ENCODE measurements around the gene SS18L1. TPM values are rescaled to one million over a fixed set of nuclear protein-coding genes. Genes with fewer than 3 reads are reported as not detected.

Gene SS18L1
- total RNA-seq, 2 experiments from 2014 or later: 17.0 to 17.7 TPM

DNA sequence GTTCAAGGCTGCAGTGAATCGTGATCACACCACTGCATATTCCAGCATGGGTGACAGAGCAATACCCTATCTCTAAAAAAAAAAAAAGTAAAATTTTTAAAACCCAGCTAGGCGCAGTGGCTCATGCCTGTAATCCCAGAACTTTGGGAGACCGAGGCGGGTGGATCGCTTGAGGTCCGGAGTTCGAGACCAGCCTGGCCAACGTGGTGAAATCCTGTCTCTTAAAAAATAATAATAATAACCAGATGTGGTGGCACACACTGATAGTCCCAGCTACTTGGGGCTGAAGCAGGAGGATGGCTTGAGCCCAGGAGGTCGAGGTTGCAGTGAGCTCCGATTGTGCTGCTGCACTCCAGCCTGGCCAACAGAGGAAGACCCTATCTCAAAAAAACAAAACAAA, 52.7 kb downstream of the SS18L1 start:
- ChIA-PET POLR2A (no interaction called here), CTCF (ENCODE audit: unreplicated experiment) (no interaction called here)
- peaks cover 53% of the 10 kb centered on the region for H3K36me3 ChIP-seq (ENCODE audit: insufficient read depth, low read length)
- no TSS peak for BruUV-seq (replicated peaks)
- intact Hi-C loops (cut with micrococcal nuclease; ENCODE audit: unreplicated experiment): no loop called here
- DNase-seq (ENCODE audit: low spot score): no peak
- H2AFZ ChIP-seq (ENCODE audit: low read length): no peak overlapping the region
- H3K79me2 ChIP-seq (ENCODE audit: insufficient read depth, low read depth, low read length): no peaks in the 10 kb centered on the region
- H3K4me2 ChIP-seq (ENCODE audit: low read length): no peak overlapping the region
- peaks cover 19% of the 10 kb centered on the region for H3K4me1 ChIP-seq (ENCODE audit: insufficient read depth, low read length, poor library complexity, severe bottlenecking)
- no peaks in the 10 kb centered on the region for H4K20me1 ChIP-seq (ENCODE audit: insufficient read depth, low read length)
- H3K9me3 ChIP-seq (ENCODE audit: low read length): no peaks in the 10 kb centered on the region
- TF ChIP-seq EZH2phosphoT487 (IDR thresholded peaks at IDR 0.05; ENCODE audit: borderline replicate concordance, low read depth, low read length) (no peak), CTCF (conservative IDR thresholded peaks at IDR 0.05; ENCODE audit: low read length) (no peak)
- no peak overlapping the region for H3K27ac ChIP-seq (ENCODE audit: low read depth, low read length, poor library complexity, severe bottlenecking)
- no peaks in the 10 kb centered on the region for H3K9me2 ChIP-seq (ENCODE audit: insufficient read depth, low read length)
- no peak overlapping the region for H3K4me3 ChIP-seq (ENCODE audit: low read depth, low read length, poor library complexity, severe bottlenecking)

DNA sequence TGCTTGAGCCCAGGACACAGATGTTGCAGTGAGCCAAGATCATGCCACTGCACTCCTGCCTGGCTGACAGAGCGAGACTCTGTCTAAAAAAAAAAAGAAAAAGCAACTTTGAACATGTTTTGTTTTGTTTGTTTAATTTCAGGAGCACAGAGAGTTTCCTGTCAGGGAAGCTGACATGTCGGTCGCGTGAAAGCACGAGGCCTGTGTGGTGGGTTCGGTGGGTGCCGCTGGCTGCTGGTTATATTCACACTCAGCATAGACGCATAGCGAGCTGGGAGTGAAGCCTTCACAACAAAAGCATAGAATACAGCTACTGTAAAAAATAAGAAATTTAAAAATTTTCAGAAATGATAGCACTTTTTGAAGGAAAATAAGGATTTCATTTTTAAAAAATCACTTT, 53.7 kb downstream of the SS18L1 start:
- TF ChIP-seq EZH2phosphoT487 (IDR thresholded peaks at IDR 0.05; ENCODE audit: borderline replicate concordance, low read depth, low read length) (no peak), CTCF (conservative IDR thresholded peaks at IDR 0.05; ENCODE audit: low read length) (no peak)
- no peaks in the 10 kb centered on the region for H3K79me2 ChIP-seq (ENCODE audit: insufficient read depth, low read depth, low read length)
- no peak overlapping the region for H3K4me3 ChIP-seq (ENCODE audit: low read depth, low read length, poor library complexity, severe bottlenecking)
- peaks cover 63% of the 10 kb centered on the region for H3K36me3 ChIP-seq (ENCODE audit: insufficient read depth, low read length)
- BruUV-seq (replicated peaks): no TSS peak
- H3K4me2 ChIP-seq (ENCODE audit: low read length): no peak overlapping the region
- POLR2A ChIA-PET: interaction anchor here (0.5 to 0.6 kb wide), 3 partner anchors 51 to 190 kb away, joined by 3 to 8 read pairs (median 4); no protein-coding TSS in a partner anchor
- peaks cover 28% of the 10 kb centered on the region for H3K4me1 ChIP-seq (ENCODE audit: insufficient read depth, low read length, poor library complexity, severe bottlenecking)
- CTCF ChIA-PET (ENCODE audit: unreplicated experiment): no interaction called here
- H3K9me2 ChIP-seq (ENCODE audit: insufficient read depth, low read length): no peaks in the 10 kb centered on the region
- H2AFZ ChIP-seq (ENCODE audit: low read length): no peak overlapping the region
- H3K9me3 ChIP-seq (ENCODE audit: low read length): no peaks in the 10 kb centered on the region
- H4K20me1 ChIP-seq (ENCODE audit: insufficient read depth, low read length): no peaks in the 10 kb centered on the region
- H3K27ac ChIP-seq (ENCODE audit: low read depth, low read length, poor library complexity, severe bottlenecking): no peak overlapping the region
- no peak for DNase-seq (ENCODE audit: low spot score)
- intact Hi-C loops (cut with micrococcal nuclease; ENCODE audit: unreplicated experiment): no loop called here

DNA sequence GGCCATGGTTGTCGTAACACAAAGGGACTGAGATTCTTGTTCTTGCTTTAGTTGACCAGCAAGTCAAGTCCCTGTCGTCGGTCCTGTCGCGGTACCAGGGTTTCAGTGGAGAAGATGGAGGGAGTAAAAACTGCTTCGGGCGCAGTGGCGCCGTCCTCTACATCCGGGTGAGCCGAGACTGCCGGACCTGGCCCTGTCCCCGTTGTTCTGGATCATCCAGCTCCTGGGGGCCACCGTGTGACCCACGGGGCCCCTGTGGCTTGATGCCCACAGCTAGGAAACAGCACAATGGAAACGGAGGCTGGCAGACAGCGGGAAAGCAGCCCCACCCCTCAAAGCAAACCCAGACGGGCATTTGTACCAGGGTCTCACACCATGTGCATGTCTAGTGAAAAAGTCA, 54.2 kb downstream of the SS18L1 start:
- DNase-seq (ENCODE audit: low spot score): no peak
- CTCF ChIA-PET (ENCODE audit: unreplicated experiment): no interaction called here
- POLR2A ChIA-PET: interaction anchor here (0.5 kb wide), 2 partner anchors 50 to 97 kb away, joined by 4 to 8 read pairs; no protein-coding TSS in a partner anchor

More for the DNA sequence above, 54.2 kb downstream of the SS18L1 start:
- Histone ChIP-seq H4K20me1 (ENCODE audit: insufficient read depth, low read length) (no peaks in the 10 kb centered on the region), H2AFZ (ENCODE audit: low read length) (no peak overlapping the region), H3K4me2 (ENCODE audit: low read length) (no peak overlapping the region), H3K27ac (ENCODE audit: low read depth, low read length, poor library complexity, severe bottlenecking) (no peak overlapping the region), H3K4me3 (ENCODE audit: low read depth, low read length, poor library complexity, severe bottlenecking) (no peak overlapping the region), H3K79me2 (ENCODE audit: insufficient read depth, low read depth, low read length) (no peaks in the 10 kb centered on the region), H3K4me1 (ENCODE audit: insufficient read depth, low read length, poor library complexity, severe bottlenecking) (peaks cover 28% of the 10 kb centered on the region), H3K9me2 (ENCODE audit: insufficient read depth, low read length) (no peaks in the 10 kb centered on the region), H3K9me3 (ENCODE audit: low read length) (no peaks in the 10 kb centered on the region), H3K36me3 (ENCODE audit: insufficient read depth, low read length) (peaks cover 66% of the 10 kb centered on the region)
- no TSS peak for BruUV-seq (replicated peaks)
- intact Hi-C loops (cut with micrococcal nuclease; ENCODE audit: unreplicated experiment): no loop called here
- TF ChIP-seq EZH2phosphoT487 (IDR thresholded peaks at IDR 0.05; ENCODE audit: borderline replicate concordance, low read depth, low read length) (no peak), CTCF (conservative IDR thresholded peaks at IDR 0.05; ENCODE audit: low read length) (no peak)

Measured in OCI-LY7 (cell line).